Breast epithelium (tissue), 3 donors: ENCODE results near the gene VPS33B.

ENCODE experiments used
- POLR2A ChIP-seq: fragments of 450-650 bp; IDR thresholded peaks from one replicate; pipeline ENCODE4 v1.6.1; 2016; ENCODE audit warnings: antibody characterized with exemption, mild to moderate bottlenecking, moderate library complexity
- POLR2AphosphoS5 ChIP-seq, 3 donors: sonication (generic); formaldehyde crosslinking; IDR thresholded peaks; one replicate each; pipeline ENCODE4 v1.6.1; 2017; ENCODE audit warnings: antibody characterized with exemption in 3 of 3

GRCh38 chr15:91001209-91001608 is 21.2 kb downstream of the VPS33B start:
- TF ChIP-seq POLR2A = no peak
- no peak for TF ChIP-seq POLR2AphosphoS5 (IDR thresholded peaks at IDR 0.05)
